GM21717 (cell line): ENCODE results near the gene MRC1.

ENCODE experiments used
- ATAC-seq: cut with Tn5 transposase; IDR thresholded peaks from one replicate; pipeline ENCODE4 v1.9.1; 2021; ENCODE audit warnings: mild to moderate bottlenecking, moderate library complexity; ENCODE audit not compliant: unreplicated experiment

Gene MRC1

DNA sequence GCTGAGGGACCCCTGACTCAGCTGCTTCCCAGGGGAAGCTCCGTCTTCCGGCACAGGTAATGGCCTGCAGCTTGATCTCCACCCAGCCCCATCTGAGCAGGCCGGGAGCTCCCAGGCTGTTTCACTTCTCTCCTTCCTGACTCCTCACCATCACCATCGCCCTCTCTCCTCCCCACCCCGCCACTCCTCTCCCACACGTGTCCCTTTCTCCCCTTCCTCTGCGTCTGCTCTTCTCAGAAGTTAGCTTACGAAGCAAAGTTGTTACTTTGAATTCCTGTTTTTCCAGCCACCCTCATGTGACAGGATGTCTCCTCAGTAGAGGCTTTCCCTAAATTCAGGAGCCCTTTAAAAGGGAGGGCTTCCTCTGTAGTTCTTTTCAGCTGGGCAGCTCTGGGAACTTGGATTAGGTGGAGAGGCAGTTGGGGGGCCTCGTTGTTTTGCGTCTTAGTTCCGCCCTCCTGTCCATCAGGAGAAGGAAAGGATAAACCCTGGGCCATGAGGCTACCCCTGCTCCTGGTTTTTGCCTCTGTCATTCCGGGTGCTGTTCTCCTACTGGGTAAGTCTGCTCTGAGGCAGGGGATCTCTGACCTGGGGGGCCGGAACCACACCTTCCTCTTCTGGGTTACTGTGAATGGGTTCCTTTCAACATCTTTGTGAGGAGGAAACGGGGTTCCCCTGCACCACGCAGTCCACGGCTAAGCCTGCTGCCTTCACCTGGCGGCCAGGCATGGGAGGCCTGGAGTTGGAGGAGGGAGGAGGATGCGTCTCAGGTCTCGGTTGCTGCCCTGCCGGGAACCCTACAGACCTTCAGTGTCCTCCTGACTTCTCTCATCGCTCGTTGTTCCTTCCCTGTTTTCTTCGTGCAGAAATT lies at the start of gene MRC1:
TSS of gene MRC1 (plus strand) at position 378 of the 871 bp plus-strand sequence. CDS start at position 496, 118 bp downstream.
- no peak for ATAC-seq

DNA sequence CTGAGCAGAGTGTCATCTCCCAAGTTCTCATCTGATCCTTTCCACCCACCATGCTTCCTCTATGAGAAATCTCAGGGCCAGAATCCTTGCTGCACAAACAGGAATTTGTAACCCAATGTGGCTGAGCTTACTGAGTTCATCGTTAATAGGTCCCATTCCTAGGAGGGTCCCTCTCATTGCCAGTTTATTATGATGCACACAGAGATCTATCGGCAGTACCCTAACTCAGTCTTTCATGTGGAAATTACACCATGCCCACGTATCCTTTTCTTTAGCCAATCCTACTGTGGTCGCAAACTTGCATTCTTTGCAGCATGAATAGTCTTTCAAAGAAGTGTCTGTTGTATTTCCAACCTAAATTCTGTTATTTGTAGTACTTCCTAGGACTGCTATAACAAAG lies 45.0 kb upstream of the MRC1 start:
- no peak for ATAC-seq

GRCh38 chr10:17765602-17766001 lies 43.5 kb upstream of the MRC1 start:
- ATAC-seq: no peak

- no peak for ATAC-seq
These were observed 42.4 kb upstream of the MRC1 start for GRCh38 chr10:17766731-17767130.

- no peak for ATAC-seq
These were observed 40.7 kb upstream of the MRC1 start for GRCh38 chr10:17768496-17768895.

- ATAC-seq: no peak
These were observed 40.2 kb upstream of the MRC1 start for GRCh38 chr10:17768957-17769356.

DNA sequence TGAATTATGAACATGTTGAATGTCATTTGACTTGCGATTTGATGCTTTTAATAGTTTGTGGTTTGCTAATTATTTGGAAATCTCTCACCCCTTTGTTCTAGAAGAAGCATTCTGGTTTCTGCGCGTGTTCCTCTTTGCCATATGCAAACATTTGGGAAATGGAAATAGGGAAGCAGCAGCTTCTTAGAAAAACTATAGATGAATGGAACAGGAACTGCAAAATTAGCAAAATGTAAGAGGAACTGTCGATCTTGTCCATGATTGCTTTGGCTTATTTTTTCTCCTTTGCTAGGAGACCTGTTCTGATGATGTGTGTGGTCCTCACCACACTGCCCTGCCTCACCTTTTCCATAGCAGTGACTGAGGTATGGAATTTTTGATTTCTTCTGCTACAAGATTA lies 38.1 kb upstream of the MRC1 start:
- no peak for ATAC-seq

- no peak for ATAC-seq
These were observed 29.4 kb upstream of the MRC1 start for GRCh38 chr10:17779784-17780183.

DNA sequence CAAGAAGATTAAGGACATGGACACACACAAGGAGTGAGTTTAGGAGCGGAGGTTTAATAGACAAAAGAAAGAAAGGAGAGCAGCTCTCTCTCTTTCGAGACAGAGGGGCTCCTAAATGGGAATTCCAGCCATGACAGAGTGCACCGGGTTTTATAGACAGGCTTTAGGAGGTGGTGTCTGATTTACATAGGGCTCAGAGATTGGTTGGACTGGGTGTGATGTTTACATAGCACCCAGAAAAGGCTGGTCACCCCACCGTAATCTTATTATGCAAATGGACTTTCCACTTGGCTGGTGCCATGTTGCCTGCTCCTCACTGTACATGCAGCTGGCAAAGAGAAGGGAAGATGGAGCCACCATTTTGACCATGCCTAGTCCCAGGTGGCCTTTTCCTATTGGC lies 28.4 kb upstream of the MRC1 start:
- ATAC-seq: no peak

GRCh38 chr10:17781856-17782255 lies 27.3 kb upstream of the MRC1 start:
- no peak for ATAC-seq

- no peak for ATAC-seq
These were observed 26.1 kb upstream of the MRC1 start for GRCh38 chr10:17782921-17783665.

DNA sequence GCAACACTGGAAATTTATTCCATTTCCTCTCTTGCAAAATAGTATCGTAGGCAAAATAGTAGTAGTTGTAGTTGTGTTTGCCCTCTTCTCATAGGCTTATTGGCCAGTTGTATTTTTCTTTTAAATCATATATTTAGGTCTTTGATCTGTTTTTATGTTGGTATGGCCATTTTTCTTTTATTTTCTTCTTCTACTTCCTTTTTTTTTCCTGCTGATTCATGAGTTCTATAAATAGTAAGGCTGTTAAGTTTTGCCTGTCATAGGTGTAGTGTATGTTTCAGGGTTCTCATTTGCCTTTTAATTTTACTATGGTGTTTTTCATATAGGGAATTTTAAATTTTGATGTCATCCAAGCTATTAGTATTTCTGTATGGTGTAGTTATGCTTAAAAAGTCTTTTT lies 25.4 kb upstream of the MRC1 start:
- no peak for ATAC-seq

GRCh38 chr10:17784688-17785087 lies 24.5 kb upstream of the MRC1 start:
- ATAC-seq: no peak

DNA sequence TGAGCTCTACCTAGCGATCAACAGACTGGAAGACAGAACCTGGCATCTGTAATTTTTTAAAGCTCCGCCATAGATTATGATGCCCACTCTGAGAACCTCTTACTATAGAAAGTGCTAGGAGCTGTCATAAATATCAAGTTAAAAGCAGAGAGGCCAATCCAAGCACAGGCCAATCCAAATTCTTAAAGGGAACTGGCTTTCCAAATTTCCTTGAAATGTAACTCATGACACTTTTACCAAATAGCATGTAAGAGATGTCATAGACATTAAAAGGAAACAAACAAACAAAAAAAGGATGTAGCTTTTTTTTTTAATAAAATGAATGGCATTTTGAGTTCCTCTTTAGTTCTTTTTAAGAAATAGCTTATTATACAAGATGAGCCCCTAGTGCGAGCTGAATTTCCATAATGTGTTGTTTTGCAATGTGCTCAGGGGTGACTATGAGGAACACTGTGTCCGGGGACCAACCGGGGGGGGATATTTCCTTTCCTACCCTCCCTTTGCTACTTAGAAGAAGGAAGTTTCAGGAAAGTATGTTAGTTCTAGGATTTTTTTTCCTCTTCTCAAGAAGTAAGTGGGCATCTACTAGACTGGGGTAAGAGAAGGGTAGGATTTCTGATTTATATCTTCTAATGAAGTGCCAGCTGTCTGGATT lies 23.7 kb upstream of the MRC1 start:
- ATAC-seq: no peak

DNA sequence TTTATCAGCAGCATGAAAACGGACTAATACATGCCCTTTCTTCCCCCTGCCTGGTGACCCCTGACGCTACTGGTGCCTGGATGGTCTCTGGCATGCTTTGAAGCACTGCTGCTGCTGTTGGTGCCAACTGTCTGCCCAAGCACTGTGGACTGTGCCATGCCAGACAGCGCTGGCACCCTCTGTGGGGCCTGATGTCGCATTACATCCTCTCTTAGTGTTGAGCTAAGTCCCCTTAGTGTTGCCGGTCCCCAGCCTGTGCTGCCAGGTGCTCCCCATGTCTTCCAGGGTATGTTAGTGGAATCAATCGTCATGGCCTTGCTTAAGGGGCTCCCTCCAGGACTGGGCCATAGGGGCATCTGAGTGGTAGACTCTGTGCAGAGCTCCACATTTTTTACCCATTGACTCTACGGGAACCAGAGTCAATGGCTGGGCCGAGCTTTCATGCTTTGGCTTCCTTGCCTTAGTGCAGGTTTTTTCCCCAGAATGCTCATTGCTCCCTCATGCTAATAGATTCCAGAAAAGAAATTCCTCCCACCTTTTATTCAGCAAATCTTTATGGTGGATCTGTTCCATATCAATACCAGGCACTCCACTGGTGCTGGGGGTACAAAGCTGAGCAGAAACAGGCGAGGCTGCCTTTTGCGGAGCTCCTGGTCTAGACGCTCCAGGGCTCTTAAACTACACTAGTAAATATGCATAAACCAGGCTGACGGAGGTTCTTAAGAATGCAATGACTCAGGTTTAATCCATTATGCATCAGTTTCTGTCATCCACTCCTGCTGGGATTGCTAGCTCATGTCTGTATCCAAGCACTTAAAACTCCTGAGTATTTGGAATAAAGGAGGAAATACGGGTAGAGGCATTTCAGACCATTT lies 21.8 kb upstream of the MRC1 start:
- no peak for ATAC-seq

DNA sequence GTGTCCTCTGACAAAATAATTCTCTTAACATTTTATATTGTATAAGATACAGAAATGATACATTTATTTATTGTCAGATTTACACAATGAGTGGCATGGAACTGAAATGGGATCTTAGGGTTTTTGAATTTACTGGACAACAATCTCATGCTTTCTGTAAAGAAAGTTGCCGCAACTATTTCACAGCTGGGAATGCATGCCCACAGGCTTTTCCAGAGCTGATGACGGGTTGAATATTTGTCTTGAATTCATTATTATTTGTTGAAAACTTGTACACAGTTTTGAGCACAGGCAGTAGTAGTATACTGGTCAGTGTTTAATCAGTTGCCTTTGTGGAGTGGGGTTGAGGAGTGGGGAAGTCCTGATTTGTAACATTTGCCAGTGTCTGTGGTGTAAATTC lies 20.5 kb upstream of the MRC1 start:
- ATAC-seq: no peak

DNA sequence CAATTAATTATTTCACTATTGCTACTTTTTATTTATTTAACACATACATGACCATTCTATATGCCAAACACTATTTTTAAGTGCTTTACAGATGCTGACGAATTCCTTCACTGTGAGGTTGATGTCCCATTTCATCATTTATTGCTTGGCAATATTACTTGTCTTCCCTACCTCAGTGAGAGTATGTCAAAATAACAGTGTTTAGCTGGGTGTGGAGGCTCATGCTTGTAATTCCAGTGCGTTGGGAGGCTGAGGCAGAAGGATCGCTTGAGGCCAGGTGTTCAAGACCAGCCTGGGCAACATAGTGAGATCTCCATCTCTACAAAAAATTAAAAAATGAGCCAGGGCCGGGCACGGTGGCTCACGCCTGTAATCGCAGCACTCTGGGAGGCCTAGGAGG lies 19.8 kb upstream of the MRC1 start:
- no peak for ATAC-seq

DNA sequence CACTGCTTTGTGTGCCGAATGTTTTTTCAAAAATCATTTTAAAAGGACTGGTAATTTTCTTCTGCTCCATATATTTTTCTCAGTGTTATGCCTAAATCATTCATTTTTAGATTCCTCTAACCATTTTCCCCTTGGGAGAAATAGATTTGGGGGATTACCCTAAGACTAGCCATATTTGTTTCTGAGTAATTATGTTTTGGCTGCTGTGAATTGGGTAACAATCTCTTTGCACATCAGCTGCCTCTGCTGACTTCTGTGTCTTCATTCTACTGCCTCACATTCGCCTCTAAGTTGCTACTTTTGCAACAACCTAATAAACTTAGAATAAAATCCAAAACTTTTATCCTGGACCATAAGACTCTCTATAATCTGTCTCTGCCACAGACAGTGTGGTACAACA lies 18.5 kb upstream of the MRC1 start:
- ATAC-seq: no peak

GRCh38 chr10:17792991-17793390 lies 16.2 kb upstream of the MRC1 start:
- no peak for ATAC-seq

- ATAC-seq: no peak
These were observed 15.1 kb upstream of the MRC1 start for GRCh38 chr10:17793823-17794644.
